ENCODE data around the gene ROR2.

Gene ROR2

DNA sequence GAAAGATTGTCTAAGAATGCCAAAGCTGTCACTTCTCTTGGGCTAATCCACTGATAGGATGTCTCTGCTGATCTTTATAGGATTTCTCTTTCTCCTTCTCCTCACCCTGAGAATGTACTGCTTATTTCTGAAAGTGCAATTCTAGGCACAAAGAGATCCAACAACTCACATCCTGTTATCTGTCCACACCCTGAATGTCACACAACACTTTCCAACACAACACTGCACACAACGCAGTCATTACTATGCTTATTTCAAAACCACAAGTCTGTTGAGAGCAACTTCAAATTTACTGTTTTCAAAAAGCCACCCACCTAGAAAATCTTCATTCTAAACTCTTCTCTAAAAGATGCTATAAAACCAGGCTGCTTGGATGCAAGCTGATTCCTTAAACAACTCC is 215.0 kb downstream of the ROR2 start:
- no peaks in the 10 kb centered on the region for H3K36me3 ChIP-seq (ENCODE audit: insufficient read depth, low read length)
- no peak overlapping the region for H3K9ac ChIP-seq (ENCODE audit: low read depth, low read length)
- H3K4me3 ChIP-seq (ENCODE audit: low read depth in 1 of 2, low read length in 2 of 2) = no peak overlapping the region

DNA sequence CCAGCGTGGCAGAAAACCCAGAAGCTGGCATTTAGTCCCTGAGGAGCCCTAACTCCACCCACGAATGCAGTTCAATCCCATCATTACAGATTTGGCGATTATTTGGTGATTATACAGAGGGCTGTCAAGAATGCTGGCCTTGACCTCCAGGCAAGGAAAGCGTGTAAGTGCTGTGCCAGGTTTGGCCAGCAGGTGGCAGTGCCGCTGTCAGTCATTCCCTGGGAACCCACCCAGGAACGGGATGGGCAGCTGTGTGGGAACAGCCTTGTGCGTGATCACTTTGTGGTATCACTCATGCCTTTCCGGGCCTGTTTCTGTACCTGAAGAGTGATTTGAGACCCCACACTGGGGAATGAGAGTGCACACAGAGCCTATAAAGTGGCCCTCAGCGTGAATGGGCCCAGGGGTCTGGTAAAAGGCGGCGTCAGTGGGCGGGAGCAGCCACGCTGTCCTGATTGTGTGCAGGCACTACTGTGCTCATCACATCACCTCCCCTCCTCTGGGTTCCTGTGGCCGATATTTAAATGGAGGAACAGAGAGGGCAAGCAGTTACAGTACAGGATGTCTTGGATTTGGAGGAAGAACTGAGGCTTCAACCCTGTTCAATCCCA is 215.6 kb downstream of the ROR2 start:
- H3K27me3 ChIP-seq (ENCODE audit: insufficient read depth, low read length, poor library complexity) = no peaks in the 10 kb centered on the region
- ATAC-seq (ENCODE audit: insufficient read depth, low read depth) = peak; percentile 58; the same call in 2 of the 3 replicates
- H3K36me3 ChIP-seq (ENCODE audit: insufficient read depth, low read length) = no peaks in the 10 kb centered on the region
- no peak overlapping the region for H3K4me3 ChIP-seq (ENCODE audit: low read depth in 1 of 2, low read length in 2 of 2)
- no peaks in the 10 kb centered on the region for H3K79me2 ChIP-seq (ENCODE audit: insufficient read depth, low read length)
- no peaks in the 10 kb centered on the region for H3K4me1 ChIP-seq (ENCODE audit: insufficient read depth, low read length)
- no peak for TF ChIP-seq EZH2 (IDR thresholded peaks at IDR 0.05; ENCODE audit: borderline replicate concordance, low read depth, low read length, severe bottlenecking)
- TF ChIP-seq, protein P1, sequence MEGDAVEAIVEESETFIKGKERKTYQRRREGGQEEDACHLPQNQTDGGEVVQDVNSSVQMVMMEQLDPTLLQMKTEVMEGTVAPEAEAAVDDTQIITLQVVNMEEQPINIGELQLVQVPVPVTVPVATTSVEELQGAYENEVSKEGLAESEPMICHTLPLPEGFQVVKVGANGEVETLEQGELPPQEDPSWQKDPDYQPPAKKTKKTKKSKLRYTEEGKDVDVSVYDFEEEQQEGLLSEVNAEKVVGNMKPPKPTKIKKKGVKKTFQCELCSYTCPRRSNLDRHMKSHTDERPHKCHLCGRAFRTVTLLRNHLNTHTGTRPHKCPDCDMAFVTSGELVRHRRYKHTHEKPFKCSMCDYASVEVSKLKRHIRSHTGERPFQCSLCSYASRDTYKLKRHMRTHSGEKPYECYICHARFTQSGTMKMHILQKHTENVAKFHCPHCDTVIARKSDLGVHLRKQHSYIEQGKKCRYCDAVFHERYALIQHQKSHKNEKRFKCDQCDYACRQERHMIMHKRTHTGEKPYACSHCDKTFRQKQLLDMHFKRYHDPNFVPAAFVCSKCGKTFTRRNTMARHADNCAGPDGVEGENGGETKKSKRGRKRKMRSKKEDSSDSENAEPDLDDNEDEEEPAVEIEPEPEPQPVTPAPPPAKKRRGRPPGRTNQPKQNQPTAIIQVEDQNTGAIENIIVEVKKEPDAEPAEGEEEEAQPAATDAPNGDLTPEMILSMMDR (IDR thresholded peaks at IDR 0.05; ENCODE audit: borderline replicate concordance, extremely low read depth, low read length, poor library complexity, severe bottlenecking) = peak; percentile 95
- H3K9me3 ChIP-seq (ENCODE audit: insufficient read depth, low read length, severe bottlenecking) = no peaks in the 10 kb centered on the region
- no peaks in the 10 kb centered on the region for H4K20me1 ChIP-seq (ENCODE audit: insufficient read depth, low read length)
- no peak overlapping the region for H3K27ac ChIP-seq (ENCODE audit: low read length)
- no peak overlapping the region for H2AFZ ChIP-seq (ENCODE audit: low read depth, low read length)
- no peak overlapping the region for H3K9ac ChIP-seq (ENCODE audit: low read depth, low read length)
- DNase-seq = peak; percentile 46
- no peak overlapping the region for H3K4me2 ChIP-seq (ENCODE audit: insufficient read depth, low read length)

More for the DNA sequence above, 215.0 kb downstream of the ROR2 start:
- peaks cover 4% of the 10 kb centered on the region for H3K27me3 ChIP-seq (ENCODE audit: insufficient read depth, low read length, poor library complexity)
- no peak overlapping the region for H2AFZ ChIP-seq (ENCODE audit: low read depth, low read length)
- DNase-seq = no peak
- H4K20me1 ChIP-seq (ENCODE audit: insufficient read depth, low read length) = no peaks in the 10 kb centered on the region
- H3K27ac ChIP-seq (ENCODE audit: low read length) = no peak overlapping the region
- H3K4me1 ChIP-seq (ENCODE audit: insufficient read depth, low read length) = no peaks in the 10 kb centered on the region
- H3K4me2 ChIP-seq (ENCODE audit: insufficient read depth, low read length) = no peak overlapping the region
- no peaks in the 10 kb centered on the region for H3K9me3 ChIP-seq (ENCODE audit: insufficient read depth, low read length, severe bottlenecking)
- no peak for TF ChIP-seq EZH2 (IDR thresholded peaks at IDR 0.05; ENCODE audit: borderline replicate concordance, low read depth, low read length, severe bottlenecking)
- TF ChIP-seq, protein P1 (IDR thresholded peaks at IDR 0.05; ENCODE audit: borderline replicate concordance, extremely low read depth, low read length, poor library complexity, severe bottlenecking) = no peak
- H3K79me2 ChIP-seq (ENCODE audit: insufficient read depth, low read length) = no peaks in the 10 kb centered on the region
- ATAC-seq (ENCODE audit: insufficient read depth, low read depth) = no peak

DNA sequence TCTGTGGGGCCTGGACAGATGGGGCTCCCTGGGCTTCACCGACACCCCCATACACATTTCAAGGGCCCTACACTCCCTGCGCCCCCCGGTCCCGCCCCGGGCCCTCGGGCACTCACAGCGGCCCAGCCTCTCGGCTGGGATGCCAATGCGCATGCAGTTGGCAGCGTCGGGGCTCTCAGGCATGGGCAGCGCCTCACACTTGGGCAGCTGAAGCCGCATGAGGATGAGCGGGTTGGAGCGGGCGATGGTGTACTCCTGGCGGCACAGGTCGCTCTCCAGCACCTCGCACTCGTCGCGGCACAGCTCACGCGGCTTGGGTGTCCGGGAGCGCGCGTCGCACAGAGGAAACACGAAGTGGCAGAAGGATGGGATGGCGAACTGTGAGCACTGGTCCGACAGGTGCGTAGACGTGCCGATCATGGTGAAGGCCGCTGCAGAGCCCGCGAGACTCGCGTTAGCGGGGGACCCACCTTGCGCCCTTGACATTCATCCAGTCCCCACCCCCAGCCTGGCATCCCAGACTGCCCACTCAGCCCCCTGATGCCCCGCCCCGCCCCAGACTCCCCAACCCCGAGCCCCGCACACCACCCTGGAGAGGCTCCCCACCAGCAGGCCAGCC is 216.9 kb downstream of the ROR2 start:
- TF ChIP-seq, protein P1 (IDR thresholded peaks at IDR 0.05; ENCODE audit: borderline replicate concordance, extremely low read depth, low read length, poor library complexity, severe bottlenecking) = no peak
- TF ChIP-seq EZH2 (IDR thresholded peaks at IDR 0.05; ENCODE audit: borderline replicate concordance, low read depth, low read length, severe bottlenecking) = no peak
- DNase-seq (no peak), ATAC-seq (ENCODE audit: insufficient read depth, low read depth) (no peak)
- H3K79me2 ChIP-seq (ENCODE audit: insufficient read depth, low read length) = no peaks in the 10 kb centered on the region
- H3K9ac ChIP-seq (ENCODE audit: low read depth, low read length) = no peak overlapping the region
- H3K4me3 ChIP-seq (ENCODE audit: low read depth in 1 of 2, low read length in 2 of 2) = no peak overlapping the region
- H3K27me3 ChIP-seq (ENCODE audit: insufficient read depth, low read length, poor library complexity) = no peaks in the 10 kb centered on the region
- no peaks in the 10 kb centered on the region for H3K9me3 ChIP-seq (ENCODE audit: insufficient read depth, low read length, severe bottlenecking)
- H3K27ac ChIP-seq (ENCODE audit: low read length) = no peak overlapping the region
- H3K4me1 ChIP-seq (ENCODE audit: insufficient read depth, low read length) = no peaks in the 10 kb centered on the region
- H3K4me2 ChIP-seq (ENCODE audit: insufficient read depth, low read length) = no peak overlapping the region
- no peak overlapping the region for H2AFZ ChIP-seq (ENCODE audit: low read depth, low read length)
- H3K36me3 ChIP-seq (ENCODE audit: insufficient read depth, low read length) = no peaks in the 10 kb centered on the region
- H4K20me1 ChIP-seq (ENCODE audit: insufficient read depth, low read length) = no peaks in the 10 kb centered on the region
